OCI-LY1 (cell line): ENCODE results near the gene ZFHX3.

ENCODE experiments used
- CTCF ChIP-seq: fragments of 200-600 bp; sonication (generic), shearing (Covaris generic); IDR thresholded peaks from 2 replicates; pipeline ENCODE4 v1.5.1; 2017; ENCODE audit warnings: mild to moderate bottlenecking, antibody characterized with exemption, low read length, moderate library complexity, mixed read lengths
- EZH2 ChIP-seq: fragments of 200-600 bp; sonication (generic), shearing (Covaris generic); IDR thresholded peaks from 2 replicates; pipeline ENCODE4 v1.8.0; 2017; ENCODE audit warnings: borderline replicate concordance, mixed run types, mild to moderate bottlenecking, antibody characterized with exemption, low read length, moderate library complexity, mixed read lengths

- TF ChIP-seq CTCF = no peak
- TF ChIP-seq EZH2 = no peak
These were observed 109.1 kb downstream of the ZFHX3 start for GRCh38 chr16:72938795-72939164.
